Activated T-cell treated with anti-CD3 and anti-CD28 coated beads for 4 hours (primary cell): ENCODE data around the gene BTBD9.

ENCODE experiments used
- DNase-seq: peaks from one replicate; pipeline ENCODE4 v3.0.0-alpha.2; 2020

Gene BTBD9

GRCh38 chr6:38220069-38220723 lies 419.5 kb downstream of the BTBD9 start:
- no peak for DNase-seq

- DNase-seq = no peak
These were observed 421.5 kb downstream of the BTBD9 start for GRCh38 chr6:38218235-38218634.

DNA sequence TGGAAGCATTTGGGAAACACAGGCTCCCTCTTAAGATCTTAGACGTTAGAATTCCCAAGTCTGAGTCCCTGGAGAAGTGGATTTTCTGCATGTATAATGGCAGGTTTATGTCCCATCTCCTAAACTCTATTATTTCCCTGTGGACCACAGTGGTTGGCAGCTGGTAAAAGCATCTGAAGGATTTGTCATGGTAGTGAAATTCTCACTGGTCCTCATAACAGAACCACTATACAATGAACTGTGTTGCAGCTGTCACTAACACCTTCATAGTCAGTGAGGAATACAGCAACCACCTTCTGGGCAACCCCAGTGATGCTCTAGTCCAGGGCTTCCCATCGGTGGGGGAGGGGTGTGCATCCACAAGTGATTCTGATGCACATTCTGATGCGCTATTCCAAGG lies 423.3 kb downstream of the BTBD9 start:
- DNase-seq = no peak

DNA sequence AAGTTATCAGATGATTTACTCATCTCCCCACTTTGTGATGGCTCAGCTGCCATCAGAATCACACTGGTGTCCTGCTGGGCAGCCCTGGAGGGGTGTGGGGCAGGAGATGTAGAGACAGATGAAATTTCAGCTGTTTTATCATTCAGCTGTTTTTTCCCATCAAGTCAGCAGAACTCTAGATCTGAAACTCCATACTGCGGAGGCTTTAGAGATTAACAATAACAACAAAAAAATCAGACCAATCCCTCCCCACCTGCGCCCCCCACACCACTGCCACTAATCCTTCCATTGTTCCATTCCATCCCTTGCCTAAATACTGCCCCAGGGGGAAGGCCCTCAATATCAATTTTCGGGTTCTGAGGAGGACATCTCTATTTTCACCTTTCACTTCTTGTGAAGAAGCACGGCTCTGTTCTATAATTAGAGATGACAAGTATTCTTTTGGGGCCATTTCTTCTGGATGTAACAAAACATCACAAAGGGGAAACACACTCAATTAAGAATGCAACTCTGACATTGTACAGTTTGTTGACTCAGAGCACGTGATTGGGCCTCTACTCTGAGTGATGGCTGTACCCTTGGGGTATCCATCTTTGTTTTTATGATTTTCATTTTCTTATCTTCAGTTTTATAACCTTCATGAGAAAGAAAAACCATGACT lies 423.9 kb downstream of the BTBD9 start:
- DNase-seq = no peak

DNA sequence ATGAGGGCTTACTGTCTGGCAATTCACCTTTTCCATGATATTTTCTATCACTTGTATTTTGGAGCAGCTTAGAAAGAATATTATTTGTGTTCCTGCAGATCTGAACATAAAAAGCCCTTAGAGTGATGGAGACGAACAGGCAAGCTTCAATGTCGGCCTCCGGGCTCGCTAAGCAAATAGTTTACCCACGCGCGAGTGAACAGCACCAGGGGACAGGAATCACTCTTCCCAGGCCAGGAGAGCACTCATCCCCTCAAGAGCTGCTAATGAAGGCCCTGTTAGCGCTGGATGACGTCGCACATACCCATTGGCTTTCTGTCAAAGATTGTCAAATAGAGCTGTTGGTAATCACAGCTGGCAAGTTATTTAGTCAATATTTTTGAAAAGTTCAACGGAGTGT lies 424.5 kb downstream of the BTBD9 start:
- no peak for DNase-seq

DNA sequence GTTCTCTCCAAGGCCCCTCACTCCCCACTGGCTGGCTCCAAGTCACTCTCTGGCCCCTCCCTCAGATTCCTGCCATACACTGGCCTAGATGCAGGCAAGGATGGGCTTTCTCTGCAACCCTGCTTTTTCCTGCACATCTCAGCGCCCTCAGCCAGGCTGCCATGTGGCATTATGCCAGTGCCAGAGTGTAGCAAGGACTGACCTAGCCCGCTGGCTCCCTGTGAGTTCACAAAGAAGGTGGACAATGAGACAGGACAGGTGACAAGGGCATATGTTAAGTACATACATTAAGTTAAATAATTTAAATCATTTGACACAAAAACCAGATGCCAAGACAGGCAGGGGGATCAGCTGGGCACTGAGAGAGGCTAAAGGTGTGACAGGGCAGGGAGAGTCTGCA lies 425.6 kb downstream of the BTBD9 start:
- no peak for DNase-seq

GRCh38 chr6:38213251-38213658 lies 426.5 kb downstream of the BTBD9 start:
- DNase-seq = no peak

- DNase-seq = no peak
These were observed 427.1 kb downstream of the BTBD9 start for GRCh38 chr6:38212579-38212978.

DNA sequence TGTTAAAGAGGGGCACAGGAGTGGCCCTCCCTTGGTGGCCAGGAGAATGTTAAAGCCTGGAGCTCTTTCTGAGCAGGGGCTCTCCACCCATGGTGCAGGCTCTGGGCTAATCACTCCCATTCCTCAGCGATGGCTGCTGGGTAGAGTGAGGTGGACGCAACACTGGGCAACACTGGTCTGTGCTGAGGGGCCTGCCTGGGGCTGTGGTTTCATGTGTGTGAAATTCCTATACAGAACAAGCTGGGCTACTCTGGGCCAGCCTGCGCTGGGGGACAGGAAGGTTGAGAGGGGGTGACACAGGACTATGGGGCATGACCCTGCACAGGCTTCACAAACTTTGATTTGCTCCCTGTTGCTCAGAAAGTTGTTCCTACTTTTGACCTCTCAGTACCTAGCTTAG lies 427.6 kb downstream of the BTBD9 start:
- DNase-seq = no peak

DNA sequence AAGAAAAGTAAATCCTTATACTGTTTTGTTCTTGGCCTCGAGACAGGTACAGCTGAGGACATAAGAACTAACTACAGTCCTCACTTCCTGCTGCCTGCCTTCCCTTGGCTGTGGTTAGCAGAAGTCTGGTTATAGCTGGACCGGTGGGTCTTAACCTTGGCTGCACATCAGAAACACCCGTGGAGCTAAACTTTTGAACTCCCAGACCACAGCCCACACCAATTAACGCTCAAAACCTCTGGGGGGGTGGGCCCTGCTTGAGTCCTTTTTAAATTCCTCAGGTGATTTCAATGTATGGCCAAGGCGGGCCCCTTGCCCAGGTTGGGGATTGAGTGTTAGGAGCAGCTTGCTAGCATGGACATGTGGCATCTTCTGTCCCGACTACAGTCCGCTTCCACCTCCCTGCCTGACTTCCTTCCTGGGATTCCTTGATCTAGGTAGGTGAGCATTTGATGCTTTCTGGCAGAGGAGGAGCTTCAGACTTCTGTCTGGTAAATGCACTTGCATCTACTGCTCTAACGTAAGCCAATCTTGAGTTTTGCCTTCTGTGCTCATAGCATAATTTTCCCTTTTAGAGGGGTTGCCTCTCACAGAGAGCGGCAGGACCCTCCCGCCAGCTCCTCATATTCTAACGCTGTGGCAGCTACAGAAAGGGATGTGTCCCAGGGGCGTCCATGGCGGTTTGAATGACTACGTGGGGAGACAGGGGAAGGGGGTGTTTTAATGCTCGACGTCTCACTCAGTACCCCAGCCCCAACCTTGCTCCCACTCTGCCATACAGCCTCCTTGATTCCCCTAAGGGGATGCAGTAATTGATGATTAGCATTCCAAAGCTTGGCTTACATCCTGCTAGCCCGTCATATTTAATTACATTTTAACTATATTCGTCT lies 430.1 kb downstream of the BTBD9 start:
- DNase-seq = no peak

GRCh38 chr6:38208028-38208427 lies 431.7 kb downstream of the BTBD9 start:
- no peak for DNase-seq

- no peak for DNase-seq
These were observed 432.4 kb downstream of the BTBD9 start for GRCh38 chr6:38207375-38207774.

GRCh38 chr6:38198219-38198618 lies 441.5 kb downstream of the BTBD9 start:
- DNase-seq = no peak

DNA sequence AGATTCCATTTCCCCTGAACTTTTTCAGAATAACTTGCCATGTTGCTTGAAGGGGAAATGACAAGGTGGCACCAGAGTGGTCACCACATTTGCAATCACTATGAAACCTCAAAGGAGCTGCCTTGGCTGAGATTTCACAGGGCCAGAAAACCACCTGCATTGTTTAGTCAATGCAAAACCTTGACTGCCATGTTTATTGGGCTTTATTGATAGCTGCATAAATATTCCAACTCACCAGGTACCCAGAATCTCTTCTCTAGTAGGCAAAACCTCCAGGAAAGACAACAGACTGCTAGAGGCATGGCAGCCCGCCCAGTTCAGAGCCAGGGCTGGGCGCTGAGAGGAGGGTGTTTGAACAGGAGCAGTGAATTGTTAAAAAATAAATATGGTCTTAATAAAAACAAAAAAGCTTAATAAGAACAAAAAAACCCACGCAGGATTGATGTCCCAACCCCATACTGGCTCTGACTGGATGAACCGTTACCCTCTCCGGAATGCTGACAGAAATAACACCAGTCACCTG lies 444.6 kb downstream of the BTBD9 start:
- no peak for DNase-seq

DNA sequence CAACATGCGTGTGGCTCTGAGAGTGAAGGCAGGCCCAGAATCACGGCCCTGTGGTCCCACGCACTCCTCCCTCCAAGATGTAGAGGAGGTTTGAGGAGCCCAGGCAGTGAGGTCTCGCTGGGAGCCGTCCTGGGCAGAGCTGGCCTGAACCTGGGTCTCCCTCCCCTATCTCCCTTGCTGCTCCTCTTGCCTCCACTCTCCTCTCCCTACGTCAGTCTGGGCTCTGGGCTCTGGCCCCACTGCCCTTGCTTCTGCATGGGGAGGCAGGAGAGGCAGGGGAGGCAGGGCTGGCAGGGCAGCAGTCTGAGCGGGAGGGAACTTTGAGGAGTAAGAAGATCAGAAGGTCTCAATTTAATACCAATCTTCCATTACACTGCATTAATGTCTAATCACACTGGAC lies 445.1 kb downstream of the BTBD9 start:
- DNase-seq = no peak

- DNase-seq = no peak
These were observed 445.5 kb downstream of the BTBD9 start for GRCh38 chr6:38194282-38194572.

DNA sequence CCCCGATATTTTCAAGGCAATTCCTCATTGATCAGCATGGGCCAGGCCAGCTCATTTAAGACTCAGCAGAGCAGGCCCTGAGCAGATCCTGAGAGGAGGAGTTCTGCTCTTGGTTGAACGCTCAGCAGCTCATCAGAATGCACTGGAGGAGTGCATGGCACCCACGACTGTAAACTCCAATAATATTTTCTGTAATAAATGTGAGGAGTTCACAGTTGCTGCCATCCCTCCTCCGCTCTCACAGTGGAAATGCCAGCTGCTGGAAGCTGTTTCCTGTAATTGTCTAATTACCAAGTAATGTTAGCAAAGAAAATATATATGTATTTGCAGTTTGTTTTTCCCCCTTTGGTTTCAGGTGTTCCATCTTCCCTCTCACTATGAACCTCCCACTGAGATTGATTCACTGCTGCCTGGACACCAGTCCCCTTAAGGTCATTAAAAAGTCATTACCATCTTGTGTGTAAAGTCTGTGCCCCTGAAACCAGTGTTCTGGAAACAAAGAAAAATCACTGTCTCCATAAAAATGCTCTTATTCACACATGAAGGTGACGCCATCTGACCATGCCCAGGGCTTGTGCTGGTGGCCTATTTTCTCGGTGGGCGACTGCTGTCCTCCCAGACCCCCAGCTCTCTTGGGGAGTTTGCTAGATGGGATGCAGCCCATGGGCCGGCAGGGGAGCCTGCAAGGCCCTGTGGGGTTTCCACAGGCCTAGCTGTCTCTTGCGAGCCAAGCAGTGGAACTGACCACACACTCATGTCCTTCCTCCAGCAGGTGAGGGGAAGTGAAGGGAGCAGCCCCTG lies 446.0 kb downstream of the BTBD9 start:
- no peak for DNase-seq

- no peak for DNase-seq
These were observed 446.7 kb downstream of the BTBD9 start for GRCh38 chr6:38193051-38193450.

DNA sequence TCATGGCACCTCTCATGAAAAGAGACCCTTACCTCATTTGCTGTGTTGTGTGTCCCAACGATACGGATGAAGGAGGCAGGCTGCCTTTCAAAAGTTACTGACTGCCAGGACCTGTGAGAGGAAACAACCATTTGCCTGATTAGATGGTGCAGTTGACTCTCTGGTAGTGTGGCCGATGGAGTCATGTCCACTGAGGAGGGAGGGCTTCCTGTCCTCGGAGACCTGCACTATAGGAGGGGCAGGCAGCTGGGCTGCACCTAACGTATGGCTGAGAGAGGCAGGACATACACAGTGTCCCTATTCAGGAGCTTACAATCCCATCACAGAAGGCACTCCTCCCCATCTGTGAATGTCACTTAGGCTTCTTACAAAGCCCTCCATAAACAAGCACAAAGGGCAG lies 447.2 kb downstream of the BTBD9 start:
- no peak for DNase-seq

GRCh38 chr6:38192011-38192410 lies 447.7 kb downstream of the BTBD9 start:
- no peak for DNase-seq

GRCh38 chr6:38191418-38191817 lies 448.3 kb downstream of the BTBD9 start:
- DNase-seq = no peak

- DNase-seq = no peak
These were observed 450.9 kb downstream of the BTBD9 start for GRCh38 chr6:38188677-38189335.
